Umbilical cord (tissue), 2 donors: Measurements from ENCODE around the gene UBASH3A. TPM values are rescaled to one million over a fixed set of nuclear protein-coding genes. Genes with fewer than 3 reads are reported as not detected.

Experiments
- DNase-seq: peaks from one replicate; pipeline ENCODE4 v3.0.0-alpha.2; 2015; ENCODE audit warnings: low spot score
- total RNA-seq: library from RNA; depleted of rRNA; stranded (reverse); fragments of >200 nt; gene quantifications from one replicate; pipeline ENCODE4 v1.2.3, GENCODE V29; 2014; ENCODE audit warnings: low replicate concordance; ENCODE audit not compliant: insufficient read depth

Gene UBASH3A
- total RNA-seq, 1 donor from 2014 or later, result 1.9 TPM

- DNase-seq, result no peak
Measured at GRCh38 chr21:42448686-42449085, 45.0 kb downstream of the UBASH3A start.

DNA sequence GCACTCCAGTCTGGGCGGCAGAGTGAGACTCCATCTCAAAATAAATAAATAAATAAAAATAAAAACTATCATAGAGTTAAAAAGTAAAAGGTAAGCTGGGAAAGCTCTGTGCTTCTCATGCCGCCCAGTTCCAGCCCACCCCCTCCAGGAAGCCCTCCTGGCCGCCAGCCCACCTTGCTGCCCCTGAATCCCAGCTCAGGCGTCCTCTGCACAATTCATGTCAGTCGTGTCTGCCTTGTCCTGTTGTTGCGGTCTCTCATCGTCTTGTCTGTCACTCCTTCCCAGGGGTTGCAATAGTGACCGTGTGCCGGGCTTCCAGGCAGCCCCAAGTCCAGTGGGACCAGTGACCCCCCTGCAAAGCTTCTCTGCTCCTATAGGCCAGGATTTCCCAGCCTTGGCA lies 48.2 kb downstream of the UBASH3A start:
- DNase-seq, result no peak

- no peak for DNase-seq
Measured at GRCh38 chr21:42452401-42453223, 48.9 kb downstream of the UBASH3A start.

DNA sequence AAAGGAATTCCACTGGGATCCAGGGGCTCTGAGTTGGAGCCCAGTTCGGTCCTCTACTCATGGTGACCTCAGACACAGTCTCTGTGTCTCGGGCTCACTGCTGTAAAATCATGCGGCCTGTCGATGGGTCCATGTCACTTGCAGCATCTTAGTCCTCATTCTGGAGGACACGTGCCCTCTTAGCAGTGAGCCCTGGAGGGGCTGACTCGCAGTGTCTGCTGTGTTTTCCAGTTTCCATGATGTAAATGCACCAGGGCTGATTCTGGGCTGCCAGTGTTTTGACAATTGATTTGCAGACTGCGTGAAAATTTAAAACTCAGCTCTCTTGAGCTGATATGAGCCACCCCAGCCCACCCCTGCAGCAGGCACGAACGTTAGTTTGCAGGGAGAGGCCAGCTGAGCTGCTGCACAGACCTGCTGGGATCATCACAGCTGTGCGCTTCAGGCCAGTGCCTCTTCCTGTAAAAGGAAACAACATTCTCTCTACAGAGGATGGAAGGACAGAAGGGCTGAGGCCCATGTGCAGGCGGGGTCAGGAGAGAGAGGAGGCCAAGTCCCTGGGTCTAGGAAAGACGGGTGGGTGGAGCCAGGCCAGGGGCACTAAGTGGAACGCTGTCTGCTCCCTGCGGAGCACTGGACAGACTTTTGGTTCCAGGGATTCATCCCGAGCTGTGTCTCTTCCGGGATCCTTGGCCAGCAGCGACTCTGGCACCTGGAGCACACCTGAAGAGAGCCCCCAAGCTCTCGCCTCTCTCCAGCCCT lies 49.7 kb downstream of the UBASH3A start:
- DNase-seq, result peak; percentile 68

GRCh38 chr21:42453986-42454570 lies 50.4 kb downstream of the UBASH3A start:
- DNase-seq, result no peak

DNA sequence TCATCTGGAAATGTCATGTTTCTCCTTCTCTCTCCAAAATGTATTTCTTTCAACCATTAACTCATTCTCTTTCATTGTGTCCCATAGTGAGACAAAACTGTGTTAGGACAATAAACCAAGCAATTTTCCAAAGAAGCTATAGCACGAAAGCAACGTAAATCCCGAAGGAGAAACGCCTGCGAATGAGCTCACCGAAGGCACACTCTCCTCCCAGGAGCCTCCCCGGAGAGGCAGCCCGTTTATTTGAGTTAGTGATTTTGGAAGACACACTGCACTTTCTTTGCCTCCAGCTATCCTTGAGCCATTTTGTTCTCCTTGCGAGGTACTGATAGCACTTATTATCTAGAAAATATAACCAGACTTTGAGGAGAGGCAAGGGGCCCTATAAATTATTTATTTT lies 51.1 kb downstream of the UBASH3A start:
- no peak for DNase-seq

DNA sequence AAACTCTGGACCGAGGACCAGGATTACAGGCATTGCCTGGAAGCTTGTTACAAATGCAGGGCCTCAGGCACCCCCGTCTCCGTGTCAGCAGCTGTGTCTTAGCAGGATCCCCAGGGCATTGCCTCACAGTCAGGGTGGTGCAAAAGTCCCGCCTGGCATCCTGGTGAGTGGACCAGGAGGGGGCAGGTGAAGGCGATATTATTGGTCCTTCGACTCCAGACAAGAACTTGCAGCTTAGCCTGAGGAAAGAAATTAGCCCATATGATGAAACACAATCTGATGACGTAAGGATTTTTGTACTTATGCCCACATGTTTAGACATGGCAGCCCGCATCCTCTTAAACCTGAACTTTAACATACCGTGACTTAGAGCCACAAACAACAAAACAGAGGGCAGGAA lies 51.5 kb downstream of the UBASH3A start:
- no peak for DNase-seq

GRCh38 chr21:42455754-42456440 lies 52.2 kb downstream of the UBASH3A start:
- DNase-seq, result no peak

- no peak for DNase-seq
Measured at GRCh38 chr21:42456457-42456856, 52.8 kb downstream of the UBASH3A start.

DNA sequence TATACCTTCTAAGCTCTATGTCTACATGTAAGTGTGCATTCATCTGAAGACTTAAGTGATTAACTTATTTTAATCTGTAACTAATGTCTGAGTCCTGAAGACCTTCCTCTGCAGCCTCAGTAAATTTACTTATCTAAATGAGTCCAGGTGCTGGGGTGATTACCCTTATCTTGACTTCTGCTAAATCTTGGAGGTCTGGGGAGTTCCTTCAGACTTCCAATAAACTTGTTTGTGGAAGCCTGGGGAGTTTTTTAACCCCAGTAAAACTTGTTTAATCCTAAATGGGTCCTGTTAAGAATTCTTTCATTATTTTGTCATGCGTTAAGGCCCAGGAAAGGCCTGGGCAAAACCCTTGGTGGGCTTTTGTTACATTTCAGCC lies 55.4 kb downstream of the UBASH3A start:
- DNase-seq, result no peak

GRCh38 chr21:42459546-42460215 lies 56.0 kb downstream of the UBASH3A start:
- DNase-seq, result no peak

- no peak for DNase-seq
Measured at GRCh38 chr21:42460391-42461184, 56.9 kb downstream of the UBASH3A start.

- DNase-seq, result no peak
Measured at GRCh38 chr21:42461185-42461520, 57.5 kb downstream of the UBASH3A start.

DNA sequence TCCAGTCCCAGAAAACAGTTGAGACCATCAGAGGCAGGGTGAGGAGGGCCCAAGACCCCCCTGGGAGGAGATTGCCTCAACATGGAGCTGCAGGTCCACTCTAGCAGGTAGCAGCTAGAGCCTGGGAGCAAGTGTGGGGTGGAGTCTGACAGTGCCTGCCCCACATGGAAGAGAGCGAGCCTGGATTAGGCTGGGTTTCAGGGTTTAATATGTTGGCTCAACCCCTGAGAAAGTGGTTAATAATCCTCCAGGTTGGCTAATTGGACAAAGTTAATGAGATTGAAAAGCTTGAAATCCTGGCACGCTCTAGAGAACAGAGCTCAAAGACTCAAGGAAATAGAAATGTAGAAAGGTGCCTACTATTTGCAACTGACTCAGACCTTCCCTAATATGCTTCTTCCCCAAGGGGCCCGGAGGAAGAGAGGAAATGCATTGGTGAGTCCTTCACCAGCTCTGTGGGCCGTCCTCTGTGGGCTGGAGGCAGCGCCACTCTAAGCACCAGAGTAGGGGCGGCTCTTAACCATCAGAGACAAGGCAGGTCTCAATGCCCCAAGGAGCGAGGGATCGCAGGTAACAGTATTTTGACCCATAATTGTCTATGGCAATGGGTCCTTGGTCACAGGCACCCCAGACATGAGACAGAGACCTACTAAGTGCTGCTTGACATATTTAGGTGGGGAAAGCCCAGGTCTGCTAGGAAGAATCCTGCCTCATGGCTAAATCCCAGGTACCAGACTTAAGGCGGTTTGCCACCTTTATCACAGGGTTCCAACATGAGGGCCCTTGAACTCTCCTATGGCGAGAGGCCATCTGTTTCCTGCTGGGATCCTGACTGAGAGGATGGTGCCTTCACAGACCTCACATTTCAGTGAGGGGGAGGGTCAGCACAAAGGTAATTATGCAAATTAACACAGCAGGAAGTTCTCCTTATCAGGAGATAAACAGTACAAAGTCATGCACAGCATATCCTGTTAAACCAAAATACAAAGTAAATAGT lies 58.5 kb downstream of the UBASH3A start:
- no peak for DNase-seq

DNA sequence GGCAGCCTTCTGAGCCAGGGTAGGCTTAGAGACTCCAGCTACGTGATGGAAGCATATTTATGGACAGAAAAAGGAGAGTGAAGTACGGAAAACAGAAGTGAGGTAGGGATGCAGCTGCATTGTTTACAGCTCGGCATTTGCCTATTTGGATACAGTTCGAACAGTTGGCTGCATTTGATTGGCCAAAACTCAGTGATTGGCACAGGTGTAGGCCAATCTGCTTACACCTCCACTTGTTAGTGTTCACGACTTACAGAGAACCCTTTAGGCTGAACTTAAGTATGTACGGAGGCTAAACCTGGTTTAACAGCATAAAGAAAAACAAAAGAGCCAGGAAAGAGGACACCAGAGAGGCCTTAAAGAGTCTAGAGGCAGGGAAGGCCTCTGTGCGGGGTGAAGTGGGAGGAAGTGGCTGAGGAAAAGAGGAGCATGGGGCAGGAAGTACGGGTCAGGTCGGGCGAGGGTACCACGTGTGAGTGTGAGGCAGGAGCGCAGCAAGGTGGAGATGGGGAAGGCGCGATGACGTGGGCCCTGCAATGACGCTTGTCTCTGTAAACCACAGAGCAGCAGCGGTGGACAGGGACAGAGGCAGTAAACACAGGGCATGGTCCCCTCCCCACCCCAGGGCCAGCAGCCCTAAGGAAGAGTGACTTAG lies 60.3 kb downstream of the UBASH3A start:
- DNase-seq, result no peak

- peak; percentile 15 for DNase-seq
Measured at GRCh38 chr21:42465008-42465802, 61.5 kb downstream of the UBASH3A start.

- DNase-seq, result no peak
Measured at GRCh38 chr21:42465803-42466127, 62.1 kb downstream of the UBASH3A start.

- DNase-seq, result no peak
Measured at GRCh38 chr21:42466700-42467099, 63.0 kb downstream of the UBASH3A start.
